WERI-Rb-1 (cell line): ENCODE measurements around the gene PRR5.

Source experiments
- DNase-seq: peaks from one replicate; pipeline ENCODE4 v3.0.0-alpha.2; 2020
- H3K27ac ChIP-seq: fragments of 250-450 bp; sonication (Bioruptor Pico); 2 replicates; pipeline ENCODE4 v1.5.1; 2020; ENCODE audit warnings: mild to moderate bottlenecking, moderate library complexity
- H3K27me3 ChIP-seq: fragments of 250-450 bp; sonication (Bioruptor Pico); 2 replicates; pipeline ENCODE4 v1.5.1; 2021; ENCODE audit warnings: mild to moderate bottlenecking, low read depth, moderate library complexity; ENCODE audit not compliant: insufficient read depth, severe bottlenecking
- H3K36me3 ChIP-seq: fragments of 250-450 bp; sonication (Bioruptor Pico); 2 replicates; pipeline ENCODE4 v1.5.1; 2020; ENCODE audit warnings: mild to moderate bottlenecking, moderate library complexity
- H3K4me3 ChIP-seq: 2 replicates; pipeline ENCODE4 v1.5.1; 2011; ENCODE audit warnings: low read depth, mild to moderate bottlenecking, control low read depth, low read length
- H3K9me3 ChIP-seq: fragments of 250-450 bp; sonication (Bioruptor Pico); 2 replicates; pipeline ENCODE4 v1.5.1; 2021; ENCODE audit warnings: mild to moderate bottlenecking, moderate library complexity; ENCODE audit not compliant: severe bottlenecking
- CTCF ChIP-seq: IDR thresholded peaks from 2 replicates; pipeline ENCODE4 v1.5.1; 2011; ENCODE audit warnings: low read depth, mild to moderate bottlenecking, control low read depth, inconsistent platforms, low read length

The PRR5 gene

GRCh38 chr22:44759001-44759400 lies 57.0 kb downstream of the PRR5 start:
- Histone ChIP-seq H3K27me3 (no peaks in the 10 kb centered on the region), H3K27ac (no peak overlapping the region), H3K4me3 (no peak overlapping the region), H3K36me3 (no peaks in the 10 kb centered on the region), H3K9me3 (no peaks in the 10 kb centered on the region)
- no peak for TF ChIP-seq CTCF
- no peak for DNase-seq

GRCh38 chr22:44759430-44760310 lies 57.7 kb downstream of the PRR5 start:
- H3K9me3 ChIP-seq: no peaks in the 10 kb centered on the region
- no peaks in the 10 kb centered on the region for H3K36me3 ChIP-seq
- no peak for DNase-seq
- no peaks in the 10 kb centered on the region for H3K27me3 ChIP-seq
- H3K27ac ChIP-seq: no peak overlapping the region
- no peak overlapping the region for H3K4me3 ChIP-seq
- no peak for TF ChIP-seq CTCF

- H3K4me3 ChIP-seq: no peak overlapping the region
- H3K27me3 ChIP-seq: no peaks in the 10 kb centered on the region
- no peak for TF ChIP-seq CTCF
- H3K27ac ChIP-seq: no peak overlapping the region
- no peaks in the 10 kb centered on the region for H3K36me3 ChIP-seq
- no peak for DNase-seq
- H3K9me3 ChIP-seq: no peaks in the 10 kb centered on the region
These were observed 58.5 kb downstream of the PRR5 start for GRCh38 chr22:44760476-44760875.

GRCh38 chr22:44761025-44761424 lies 59.0 kb downstream of the PRR5 start:
- H3K27ac ChIP-seq: no peak overlapping the region
- DNase-seq: no peak
- H3K9me3 ChIP-seq: no peaks in the 10 kb centered on the region
- H3K27me3 ChIP-seq: no peaks in the 10 kb centered on the region
- no peak overlapping the region for H3K4me3 ChIP-seq
- TF ChIP-seq CTCF: no peak
- H3K36me3 ChIP-seq: no peaks in the 10 kb centered on the region

- no peak for TF ChIP-seq CTCF
- Histone ChIP-seq H3K4me3 (no peak overlapping the region), H3K27ac (no peak overlapping the region), H3K9me3 (no peaks in the 10 kb centered on the region), H3K27me3 (no peaks in the 10 kb centered on the region), H3K36me3 (no peaks in the 10 kb centered on the region)
- no peak for DNase-seq
These were observed 62.4 kb downstream of the PRR5 start for GRCh38 chr22:44764373-44764772.

GRCh38 chr22:44764974-44765373 lies 63.0 kb downstream of the PRR5 start:
- no peak for TF ChIP-seq CTCF

More at GRCh38 chr22:44764974-44765373, 63.0 kb downstream of the PRR5 start:
- no peak for DNase-seq
- Histone ChIP-seq H3K4me3 (no peak overlapping the region), H3K27me3 (no peaks in the 10 kb centered on the region), H3K9me3 (no peaks in the 10 kb centered on the region), H3K27ac (no peak overlapping the region), H3K36me3 (no peaks in the 10 kb centered on the region)
